HEK293 (cell line): ENCODE data around the gene ITIH5.

Experiments used
- KLF10 ChIP-seq: fragments of 450-650 bp; IDR thresholded peaks from 2 replicates; pipeline ENCODE4 v1.5.1; 2018; ENCODE audit warnings: missing biosample characterization, mild to moderate bottlenecking, missing genetic modification characterization
- YY1 ChIP-seq: fragments of 450-650 bp; formaldehyde crosslinking; IDR thresholded peaks from 2 replicates; pipeline ENCODE4 v1.5.1; 2018; ENCODE audit warnings: missing biosample characterization, missing genetic modification characterization
- ZNF335 ChIP-seq: fragments of 450-650 bp; formaldehyde crosslinking; conservative IDR thresholded peaks from 2 replicates; pipeline ENCODE4 v1.5.1; 2016; ENCODE audit warnings: missing biosample characterization, missing genetic modification characterization
- ZNF354C ChIP-seq: fragments of 450-650 bp; formaldehyde crosslinking; IDR thresholded peaks from 2 replicates; pipeline ENCODE4 v1.5.1; 2016; ENCODE audit warnings: missing biosample characterization, missing genetic modification characterization, low read depth, borderline replicate concordance
- ZNF707 ChIP-seq: fragments of 450-650 bp; formaldehyde crosslinking; IDR thresholded peaks from 2 replicates; pipeline ENCODE4 v1.5.1; 2016; ENCODE audit warnings: missing biosample characterization, missing genetic modification characterization
- TF ChIP-seq, protein P1 (sequence below): fragments of 450-650 bp; formaldehyde crosslinking; IDR thresholded peaks from 2 replicates; pipeline ENCODE4 v1.5.1; 2016; ENCODE audit warnings: missing biosample characterization, missing genetic modification characterization
- TF ChIP-seq, protein P2 (sequence below): fragments of 450-650 bp; formaldehyde crosslinking; IDR thresholded peaks from 2 replicates; pipeline ENCODE4 v1.5.1; 2016; ENCODE audit warnings: missing biosample characterization, missing genetic modification characterization
- TF ChIP-seq, protein P3 (sequence below): fragments of 450-650 bp; formaldehyde crosslinking; IDR thresholded peaks from 2 replicates; pipeline ENCODE4 v1.5.1; 2016; ENCODE audit warnings: missing biosample characterization, missing genetic modification characterization, low read depth
- TF ChIP-seq, protein P4 (sequence below): fragments of 450-650 bp; formaldehyde crosslinking; IDR thresholded peaks from 2 replicates; pipeline ENCODE4 v1.5.1; 2016; ENCODE audit warnings: missing biosample characterization, missing genetic modification characterization
- TF ChIP-seq, protein P5 (sequence below): fragments of 450-650 bp; formaldehyde crosslinking; IDR thresholded peaks from 2 replicates; pipeline ENCODE4 v1.5.1; 2017; ENCODE audit warnings: missing biosample characterization, missing genetic modification characterization
- TF ChIP-seq, protein P6 (sequence below): fragments of 450-650 bp; formaldehyde crosslinking; IDR thresholded peaks from 2 replicates; pipeline ENCODE4 v1.5.1; 2016; ENCODE audit warnings: missing biosample characterization, missing genetic modification characterization
- TF ChIP-seq, protein P7 (sequence below): fragments of 450-650 bp; formaldehyde crosslinking; IDR thresholded peaks from 2 replicates; pipeline ENCODE4 v1.5.1; 2016; ENCODE audit warnings: missing biosample characterization, missing genetic modification characterization, low read depth
- TF ChIP-seq, protein P8 (sequence below): fragments of 450-650 bp; formaldehyde crosslinking; IDR thresholded peaks from 2 replicates; pipeline ENCODE4 v1.5.1; 2016; ENCODE audit warnings: missing biosample characterization, missing genetic modification characterization
- TF ChIP-seq, protein P9 (sequence below): sonication (generic); formaldehyde crosslinking; IDR thresholded peaks from 2 replicates; pipeline ENCODE4 v1.8.1; 2022; ENCODE audit warnings: mild to moderate bottlenecking, moderate library complexity, missing genetic modification reagents

DNA sequence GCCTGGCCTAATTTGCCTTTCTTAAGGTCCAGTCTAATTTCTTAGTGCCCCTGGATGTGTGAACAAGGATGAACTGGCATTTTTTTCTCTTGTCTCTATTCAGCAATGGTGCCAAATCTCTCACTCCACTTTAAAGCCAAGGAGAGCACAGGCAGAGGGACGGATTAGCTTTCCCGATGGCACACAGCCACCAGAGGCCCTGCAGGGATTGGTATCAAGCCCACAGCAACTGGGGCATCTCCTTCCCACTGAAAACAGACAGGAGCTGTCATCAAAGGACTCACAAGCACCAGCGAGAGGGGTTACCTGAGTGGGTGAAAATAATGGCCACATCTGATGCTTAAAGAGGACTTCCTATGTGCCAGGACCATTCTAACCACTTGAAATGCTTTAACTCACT, 83.1 kb downstream of the ITIH5 start:
- TF ChIP-seq YY1 (tag by site-specific recombination) (no peak), ZNF707 (no peak), KLF10 (tag by site-specific recombination) (no peak), ZNF354C (no peak), ZNF335 (tag by site-specific recombination) (no peak)
- TF ChIP-seq, protein P1, sequence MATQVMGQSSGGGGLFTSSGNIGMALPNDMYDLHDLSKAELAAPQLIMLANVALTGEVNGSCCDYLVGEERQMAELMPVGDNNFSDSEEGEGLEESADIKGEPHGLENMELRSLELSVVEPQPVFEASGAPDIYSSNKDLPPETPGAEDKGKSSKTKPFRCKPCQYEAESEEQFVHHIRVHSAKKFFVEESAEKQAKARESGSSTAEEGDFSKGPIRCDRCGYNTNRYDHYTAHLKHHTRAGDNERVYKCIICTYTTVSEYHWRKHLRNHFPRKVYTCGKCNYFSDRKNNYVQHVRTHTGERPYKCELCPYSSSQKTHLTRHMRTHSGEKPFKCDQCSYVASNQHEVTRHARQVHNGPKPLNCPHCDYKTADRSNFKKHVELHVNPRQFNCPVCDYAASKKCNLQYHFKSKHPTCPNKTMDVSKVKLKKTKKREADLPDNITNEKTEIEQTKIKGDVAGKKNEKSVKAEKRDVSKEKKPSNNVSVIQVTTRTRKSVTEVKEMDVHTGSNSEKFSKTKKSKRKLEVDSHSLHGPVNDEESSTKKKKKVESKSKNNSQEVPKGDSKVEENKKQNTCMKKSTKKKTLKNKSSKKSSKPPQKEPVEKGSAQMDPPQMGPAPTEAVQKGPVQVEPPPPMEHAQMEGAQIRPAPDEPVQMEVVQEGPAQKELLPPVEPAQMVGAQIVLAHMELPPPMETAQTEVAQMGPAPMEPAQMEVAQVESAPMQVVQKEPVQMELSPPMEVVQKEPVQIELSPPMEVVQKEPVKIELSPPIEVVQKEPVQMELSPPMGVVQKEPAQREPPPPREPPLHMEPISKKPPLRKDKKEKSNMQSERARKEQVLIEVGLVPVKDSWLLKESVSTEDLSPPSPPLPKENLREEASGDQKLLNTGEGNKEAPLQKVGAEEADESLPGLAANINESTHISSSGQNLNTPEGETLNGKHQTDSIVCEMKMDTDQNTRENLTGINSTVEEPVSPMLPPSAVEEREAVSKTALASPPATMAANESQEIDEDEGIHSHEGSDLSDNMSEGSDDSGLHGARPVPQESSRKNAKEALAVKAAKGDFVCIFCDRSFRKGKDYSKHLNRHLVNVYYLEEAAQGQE (tag by site-specific recombination): no peak
- TF ChIP-seq, protein P2, sequence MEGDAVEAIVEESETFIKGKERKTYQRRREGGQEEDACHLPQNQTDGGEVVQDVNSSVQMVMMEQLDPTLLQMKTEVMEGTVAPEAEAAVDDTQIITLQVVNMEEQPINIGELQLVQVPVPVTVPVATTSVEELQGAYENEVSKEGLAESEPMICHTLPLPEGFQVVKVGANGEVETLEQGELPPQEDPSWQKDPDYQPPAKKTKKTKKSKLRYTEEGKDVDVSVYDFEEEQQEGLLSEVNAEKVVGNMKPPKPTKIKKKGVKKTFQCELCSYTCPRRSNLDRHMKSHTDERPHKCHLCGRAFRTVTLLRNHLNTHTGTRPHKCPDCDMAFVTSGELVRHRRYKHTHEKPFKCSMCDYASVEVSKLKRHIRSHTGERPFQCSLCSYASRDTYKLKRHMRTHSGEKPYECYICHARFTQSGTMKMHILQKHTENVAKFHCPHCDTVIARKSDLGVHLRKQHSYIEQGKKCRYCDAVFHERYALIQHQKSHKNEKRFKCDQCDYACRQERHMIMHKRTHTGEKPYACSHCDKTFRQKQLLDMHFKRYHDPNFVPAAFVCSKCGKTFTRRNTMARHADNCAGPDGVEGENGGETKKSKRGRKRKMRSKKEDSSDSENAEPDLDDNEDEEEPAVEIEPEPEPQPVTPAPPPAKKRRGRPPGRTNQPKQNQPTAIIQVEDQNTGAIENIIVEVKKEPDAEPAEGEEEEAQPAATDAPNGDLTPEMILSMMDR: no peak
- TF ChIP-seq, protein P3, sequence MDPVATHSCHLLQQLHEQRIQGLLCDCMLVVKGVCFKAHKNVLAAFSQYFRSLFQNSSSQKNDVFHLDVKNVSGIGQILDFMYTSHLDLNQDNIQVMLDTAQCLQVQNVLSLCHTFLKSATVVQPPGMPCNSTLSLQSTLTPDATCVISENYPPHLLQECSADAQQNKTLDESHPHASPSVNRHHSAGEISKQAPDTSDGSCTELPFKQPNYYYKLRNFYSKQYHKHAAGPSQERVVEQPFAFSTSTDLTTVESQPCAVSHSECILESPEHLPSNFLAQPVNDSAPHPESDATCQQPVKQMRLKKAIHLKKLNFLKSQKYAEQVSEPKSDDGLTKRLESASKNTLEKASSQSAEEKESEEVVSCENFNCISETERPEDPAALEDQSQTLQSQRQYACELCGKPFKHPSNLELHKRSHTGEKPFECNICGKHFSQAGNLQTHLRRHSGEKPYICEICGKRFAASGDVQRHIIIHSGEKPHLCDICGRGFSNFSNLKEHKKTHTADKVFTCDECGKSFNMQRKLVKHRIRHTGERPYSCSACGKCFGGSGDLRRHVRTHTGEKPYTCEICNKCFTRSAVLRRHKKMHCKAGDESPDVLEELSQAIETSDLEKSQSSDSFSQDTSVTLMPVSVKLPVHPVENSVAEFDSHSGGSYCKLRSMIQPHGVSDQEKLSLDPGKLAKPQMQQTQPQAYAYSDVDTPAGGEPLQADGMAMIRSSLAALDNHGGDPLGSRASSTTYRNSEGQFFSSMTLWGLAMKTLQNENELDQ (tag by site-specific recombination): no peak
- TF ChIP-seq, protein P4, sequence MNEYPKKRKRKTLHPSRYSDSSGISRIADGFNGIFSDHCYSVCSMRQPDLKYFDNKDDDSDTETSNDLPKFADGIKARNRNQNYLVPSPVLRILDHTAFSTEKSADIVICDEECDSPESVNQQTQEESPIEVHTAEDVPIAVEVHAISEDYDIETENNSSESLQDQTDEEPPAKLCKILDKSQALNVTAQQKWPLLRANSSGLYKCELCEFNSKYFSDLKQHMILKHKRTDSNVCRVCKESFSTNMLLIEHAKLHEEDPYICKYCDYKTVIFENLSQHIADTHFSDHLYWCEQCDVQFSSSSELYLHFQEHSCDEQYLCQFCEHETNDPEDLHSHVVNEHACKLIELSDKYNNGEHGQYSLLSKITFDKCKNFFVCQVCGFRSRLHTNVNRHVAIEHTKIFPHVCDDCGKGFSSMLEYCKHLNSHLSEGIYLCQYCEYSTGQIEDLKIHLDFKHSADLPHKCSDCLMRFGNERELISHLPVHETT (tag by site-specific recombination): no peak
- TF ChIP-seq, protein P5, sequence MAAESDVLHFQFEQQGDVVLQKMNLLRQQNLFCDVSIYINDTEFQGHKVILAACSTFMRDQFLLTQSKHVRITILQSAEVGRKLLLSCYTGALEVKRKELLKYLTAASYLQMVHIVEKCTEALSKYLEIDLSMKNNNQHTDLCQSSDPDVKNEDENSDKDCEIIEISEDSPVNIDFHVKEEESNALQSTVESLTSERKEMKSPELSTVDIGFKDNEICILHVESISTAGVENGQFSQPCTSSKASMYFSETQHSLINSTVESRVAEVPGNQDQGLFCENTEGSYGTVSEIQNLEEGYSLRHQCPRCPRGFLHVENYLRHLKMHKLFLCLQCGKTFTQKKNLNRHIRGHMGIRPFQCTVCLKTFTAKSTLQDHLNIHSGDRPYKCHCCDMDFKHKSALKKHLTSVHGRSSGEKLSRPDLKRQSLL: no peak
- TF ChIP-seq, protein P6, sequence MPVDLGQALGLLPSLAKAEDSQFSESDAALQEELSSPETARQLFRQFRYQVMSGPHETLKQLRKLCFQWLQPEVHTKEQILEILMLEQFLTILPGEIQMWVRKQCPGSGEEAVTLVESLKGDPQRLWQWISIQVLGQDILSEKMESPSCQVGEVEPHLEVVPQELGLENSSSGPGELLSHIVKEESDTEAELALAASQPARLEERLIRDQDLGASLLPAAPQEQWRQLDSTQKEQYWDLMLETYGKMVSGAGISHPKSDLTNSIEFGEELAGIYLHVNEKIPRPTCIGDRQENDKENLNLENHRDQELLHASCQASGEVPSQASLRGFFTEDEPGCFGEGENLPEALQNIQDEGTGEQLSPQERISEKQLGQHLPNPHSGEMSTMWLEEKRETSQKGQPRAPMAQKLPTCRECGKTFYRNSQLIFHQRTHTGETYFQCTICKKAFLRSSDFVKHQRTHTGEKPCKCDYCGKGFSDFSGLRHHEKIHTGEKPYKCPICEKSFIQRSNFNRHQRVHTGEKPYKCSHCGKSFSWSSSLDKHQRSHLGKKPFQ: no peak
- TF ChIP-seq, protein P7, sequence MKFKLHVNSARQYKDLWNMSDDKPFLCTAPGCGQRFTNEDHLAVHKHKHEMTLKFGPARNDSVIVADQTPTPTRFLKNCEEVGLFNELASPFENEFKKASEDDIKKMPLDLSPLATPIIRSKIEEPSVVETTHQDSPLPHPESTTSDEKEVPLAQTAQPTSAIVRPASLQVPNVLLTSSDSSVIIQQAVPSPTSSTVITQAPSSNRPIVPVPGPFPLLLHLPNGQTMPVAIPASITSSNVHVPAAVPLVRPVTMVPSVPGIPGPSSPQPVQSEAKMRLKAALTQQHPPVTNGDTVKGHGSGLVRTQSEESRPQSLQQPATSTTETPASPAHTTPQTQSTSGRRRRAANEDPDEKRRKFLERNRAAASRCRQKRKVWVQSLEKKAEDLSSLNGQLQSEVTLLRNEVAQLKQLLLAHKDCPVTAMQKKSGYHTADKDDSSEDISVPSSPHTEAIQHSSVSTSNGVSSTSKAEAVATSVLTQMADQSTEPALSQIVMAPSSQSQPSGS (tag by site-specific recombination): no peak
- TF ChIP-seq, protein P8, sequence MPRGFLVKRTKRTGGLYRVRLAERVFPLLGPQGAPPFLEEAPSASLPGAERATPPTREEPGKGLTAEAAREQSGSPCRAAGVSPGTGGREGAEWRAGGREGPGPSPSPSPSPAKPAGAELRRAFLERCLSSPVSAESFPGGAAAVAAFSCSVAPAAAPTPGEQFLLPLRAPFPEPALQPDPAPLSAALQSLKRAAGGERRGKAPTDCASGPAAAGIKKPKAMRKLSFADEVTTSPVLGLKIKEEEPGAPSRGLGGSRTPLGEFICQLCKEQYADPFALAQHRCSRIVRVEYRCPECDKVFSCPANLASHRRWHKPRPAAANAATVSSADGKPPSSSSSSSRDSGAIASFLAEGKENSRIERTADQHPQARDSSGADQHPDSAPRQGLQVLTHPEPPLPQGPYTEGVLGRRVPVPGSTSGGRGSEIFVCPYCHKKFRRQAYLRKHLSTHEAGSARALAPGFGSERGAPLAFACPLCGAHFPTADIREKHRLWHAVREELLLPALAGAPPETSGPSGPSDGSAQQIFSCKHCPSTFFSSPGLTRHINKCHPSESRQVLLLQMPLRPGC (tag by site-specific recombination): no peak
- TF ChIP-seq, protein P9, sequence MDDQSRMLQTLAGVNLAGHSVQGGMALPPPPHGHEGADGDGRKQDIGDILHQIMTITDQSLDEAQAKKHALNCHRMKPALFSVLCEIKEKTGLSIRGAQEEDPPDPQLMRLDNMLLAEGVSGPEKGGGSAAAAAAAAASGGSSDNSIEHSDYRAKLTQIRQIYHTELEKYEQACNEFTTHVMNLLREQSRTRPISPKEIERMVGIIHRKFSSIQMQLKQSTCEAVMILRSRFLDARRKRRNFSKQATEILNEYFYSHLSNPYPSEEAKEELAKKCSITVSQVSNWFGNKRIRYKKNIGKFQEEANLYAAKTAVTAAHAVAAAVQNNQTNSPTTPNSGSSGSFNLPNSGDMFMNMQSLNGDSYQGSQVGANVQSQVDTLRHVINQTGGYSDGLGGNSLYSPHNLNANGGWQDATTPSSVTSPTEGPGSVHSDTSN (CRISPR knock-in tag): no peak
